GM12878 (cell line): ENCODE measurements around the gene ABR. TPM values are rescaled to one million over a fixed set of nuclear protein-coding genes. Genes with fewer than 3 reads are reported as not detected.

Experiments used
- ATAC-seq: fragments of 200-7000 bp; cut with Tn5 transposase; 3 replicates; pipeline ENCODE4 v1.9.1; 2020; ENCODE audit warnings: mild to moderate bottlenecking, moderate library complexity
- BruUV-seq: library from RNA; stranded (reverse); fragments of 400-500 nt; replicated peaks from 2 replicates; lab custom pipeline; 2021; lab: Mats Ljungman, UMichigan
- CTCF ChIA-PET: fragments of 300-600 bp; sonication (Branson Sonifier 250); formaldehyde crosslinking; extraction: SDS; loops from one replicate; lab custom pipeline; 2021; ENCODE audit warnings: inconsistent platforms; lab: Yijun Ruan, JAX
- POLR2A ChIA-PET: fragments of 350-600 bp; formaldehyde crosslinking; extraction: SDS; loops from one replicate; lab custom pipeline; 2021; ENCODE audit warnings: inconsistent platforms; lab: Charles Lee
- RAD21 ChIA-PET: fragments of 300-600 bp; sonication (Branson Sonifier 250); formaldehyde crosslinking; loops from one replicate; lab custom pipeline; 2023; ENCODE audit warnings: antibody characterized with exemption; ENCODE audit not compliant: unreplicated experiment; lab: Charles Lee
- SMC1A ChIA-PET: fragments of 300-600 bp; sonication (Branson Sonifier 250); formaldehyde crosslinking; loops from one replicate; lab custom pipeline; 2023; ENCODE audit not compliant: unreplicated experiment, uncharacterized antibody; lab: Charles Lee
- DNase-seq: peaks from one replicate; pipeline ENCODE4 v3.0.0-alpha.2; 2011; ENCODE audit warnings: low read depth, low spot score
- FAIRE-seq: peaks from 3 replicates; lab custom pipeline; 2011; peaks lifted over from hg19 to GRCh38; lab: Jason Lieb, UNC
- H2AFZ ChIP-seq: 2 replicates; pipeline ENCODE4 v1.6.0; 2011; ENCODE audit warnings: low read depth, low read length, control low read depth; ENCODE audit not compliant: control insufficient read depth
- H3K27ac ChIP-seq: 2 replicates; pipeline ENCODE4 v1.5.1; 2011; ENCODE audit warnings: control low read depth; ENCODE audit not compliant: control insufficient read depth, insufficient read depth
- H3K27me3 ChIP-seq, 2 experiments: replicated peaks in 1 of 2; 2 replicates each; pipeline versions ENCODE4 v1.6.0 to v1.6.1; 2011; ENCODE audit warnings: low read length in 1 of 2; ENCODE audit not compliant: control insufficient read depth in 2 of 2, insufficient read depth in 2 of 2
- H3K36me3 ChIP-seq, 2 experiments: 2 replicates each; pipeline ENCODE4 v1.5.1; 2011; ENCODE audit warnings: low read length in 1 of 2; ENCODE audit not compliant: control insufficient read depth in 2 of 2, insufficient read depth in 2 of 2
- H3K4me1 ChIP-seq: 2 replicates; pipeline ENCODE4 v1.6.1; 2011; ENCODE audit warnings: mild to moderate bottlenecking, low read length, moderate library complexity, mixed read lengths; ENCODE audit not compliant: control insufficient read depth, insufficient read depth
- H3K4me2 ChIP-seq: 2 replicates; pipeline ENCODE4 v1.6.0; 2011; ENCODE audit warnings: control low read depth; ENCODE audit not compliant: control insufficient read depth, insufficient read depth
- H3K4me3 ChIP-seq: fragments of 200-600 bp; sonication (generic); 2 replicates; pipeline ENCODE4 v1.5.1; 2016
- H3K79me2 ChIP-seq: 2 replicates; pipeline ENCODE4 v1.6.0; 2011; ENCODE audit warnings: low read length; ENCODE audit not compliant: control insufficient read depth, insufficient read depth
- H3K9ac ChIP-seq: 2 replicates; pipeline ENCODE4 v1.8.0; 2011; ENCODE audit warnings: low read length, control low read depth, mixed read lengths; ENCODE audit not compliant: control insufficient read depth, insufficient read depth
- H3K9me3 ChIP-seq: replicated peaks from 3 replicates; pipeline ENCODE4 v1.5.1; 2011; ENCODE audit warnings: mild to moderate bottlenecking, low read length; ENCODE audit not compliant: control insufficient read depth, insufficient read depth
- H4K20me1 ChIP-seq: 2 replicates; pipeline ENCODE4 v1.6.0; 2011; ENCODE audit not compliant: control insufficient read depth, insufficient read depth
- BACH1 ChIP-seq: fragments of 450-650 bp; IDR thresholded peaks from 2 replicates; pipeline ENCODE4 v1.6.1; 2017; ENCODE audit warnings: mild to moderate bottlenecking, borderline replicate concordance
- CBFB ChIP-seq: IDR thresholded peaks from 2 replicates; pipeline ENCODE4 v1.6.1; 2016; ENCODE audit warnings: antibody characterized with exemption, low read depth
- CHD2 ChIP-seq: IDR thresholded peaks from 2 replicates; pipeline ENCODE4 v1.6.1; 2011; ENCODE audit warnings: low read depth, low read length, improper control_type of control experiment, borderline replicate concordance
- GATAD2B ChIP-seq: fragments of 450-650 bp; conservative IDR thresholded peaks from 2 replicates; pipeline ENCODE4 v1.6.1; 2017; ENCODE audit warnings: low read depth, mild to moderate bottlenecking, moderate library complexity
- SMARCA5 ChIP-seq: fragments of 450-650 bp; IDR thresholded peaks from 2 replicates; pipeline ENCODE4 v1.6.1; 2017; ENCODE audit warnings: mild to moderate bottlenecking
- STAT1 ChIP-seq: fragments of 450-650 bp; conservative IDR thresholded peaks from 2 replicates; pipeline ENCODE4 v1.6.1; 2014; ENCODE audit warnings: antibody characterized with exemption, mild to moderate bottlenecking
- TBL1XR1 ChIP-seq: IDR thresholded peaks from 2 replicates; pipeline ENCODE4 v1.6.1; 2012; ENCODE audit warnings: low read depth, low read length, improper control_type of control experiment
- WGBS: methylation state at CpG from one replicate; pipeline ENCODE4 v1.1.6; 2016; ENCODE audit warnings: low lambda C conversion rate; ENCODE audit not compliant: insufficient replicate concordance, insufficient coverage; ENCODE audit errors: missing lambda C conversion rate; 5-methylcytosine and 5-hydroxymethylcytosine counted together
- in situ Hi-C: fragments of 300-500 bp; cut with MboI; formaldehyde crosslinking; loops from 9 replicates; pipeline ENCODE4 v1.14.3; 2018; ENCODE audit warnings: mixed read lengths
- intact Hi-C: fragments of 100-400 bp; cut with micrococcal nuclease; formaldehyde crosslinking; loops from one replicate; pipeline ENCODE4 v1.14.2; 2022; ENCODE audit not compliant: unreplicated experiment
- polyA plus RNA-seq, 11 experiments: library from polyadenylated mRNA; depleted of rRNA in 4 of 11; unstranded in 6 of 11; stranded (reverse) in 5 of 11; fragments of >200 nt; fragmentation: Nextera tagmentation in 4 of 11; fragmentation: Illumina TruSeq in 1 of 11; extraction: Ambion mirVana in 4 of 11; extraction: Trizol in 1 of 11; gene quantifications; 1 replicate in 1 of 11; 2 replicates in 10 of 11; pipeline versions ENCODE4 v1.2.1 to v1.2.3, GENCODE V29; 2011 to 2016; ENCODE audit warnings: inconsistent platforms in 2 of 11, missing spikeins in 2 of 11, low read depth in 1 of 11
- total RNA-seq, 4 experiments: library from RNA; depleted of rRNA in 3 of 4; stranded (reverse); fragments of >200 nt in 3 of 4; fragmentation: Illumina TruSeq in 1 of 4; extraction: Trizol in 1 of 4; gene quantifications; 2 replicates each; pipeline versions ENCODE4 v1.2.1 to v1.2.3, GENCODE V29; 2013 to 2021
- TF ChIP-seq, protein P1 (sequence below): fragments of 450-650 bp; IDR thresholded peaks from 2 replicates; pipeline ENCODE4 v1.6.1; 2017; ENCODE audit warnings: low read depth, mild to moderate bottlenecking, moderate library complexity
- TF ChIP-seq, protein P2 (sequence below): fragments of 450-650 bp; IDR thresholded peaks from 2 replicates; pipeline ENCODE4 v1.6.1; 2016; ENCODE audit warnings: mild to moderate bottlenecking, moderate library complexity, borderline replicate concordance

Gene ABR
- total and polyA plus RNA-seq, 10 of the 15 experiments (the other 5 are each of a cell fraction or from before 2014, with no cell fraction given) = 1.4 to 112 (median 30.0) TPM

DNA sequence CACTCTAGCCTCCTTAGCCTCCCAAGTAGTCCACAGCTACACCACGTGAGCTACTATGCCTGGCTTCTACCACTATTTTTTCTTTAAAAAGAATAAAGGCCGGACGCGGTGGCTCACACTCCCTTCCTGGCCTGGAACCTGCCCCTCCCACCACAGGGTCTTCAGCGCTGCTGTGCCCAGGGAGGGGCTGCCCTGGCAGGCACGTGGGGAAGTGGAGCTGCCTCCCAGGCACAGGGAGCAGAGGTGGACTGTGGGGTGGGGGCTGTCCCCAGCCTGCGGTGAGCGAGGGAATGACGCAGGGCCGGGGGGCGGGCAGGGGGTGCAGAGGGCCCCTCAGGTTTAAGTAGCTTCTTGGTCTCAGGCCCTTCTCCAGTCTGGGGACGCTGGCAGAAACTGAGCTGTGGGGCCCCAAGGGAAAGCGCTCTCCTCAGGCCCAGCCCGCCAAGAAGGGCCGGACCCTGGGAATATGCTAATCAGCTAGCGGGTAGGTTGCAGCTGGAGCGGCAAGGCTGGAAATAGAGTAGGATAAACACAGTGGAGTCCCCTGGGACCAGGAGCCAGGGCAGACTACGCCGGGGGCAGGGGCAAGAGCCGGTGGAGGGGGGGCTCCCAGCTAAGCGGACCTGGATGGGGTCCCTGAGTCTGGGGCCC is 136.1 kb downstream of the ABR start:
- Histone ChIP-seq H4K20me1 (no peaks in the 10 kb centered on the region), H3K79me2 (no peaks in the 10 kb centered on the region), H3K27me3 (no peaks in the 10 kb centered on the region), H3K4me1 (no peaks in the 10 kb centered on the region), H3K27ac (no peak overlapping the region), H3K9ac (no peak overlapping the region), H3K4me3 (no peak overlapping the region), H2AFZ (no peak overlapping the region), H3K9me3 (no peaks in the 10 kb centered on the region), H3K4me2 (no peak overlapping the region), H3K36me3 (peaks cover 5 to 6% of the 10 kb centered on the region in 2 experiments; a peak in 3 of 4 replicates)
- intact Hi-C loops = no loop called here
- DNase-seq = no peak
- no peak for ATAC-seq
- SMC1A ChIA-PET = no interaction called here
- no peak for FAIRE-seq
- WGBS = 92% methylated on average over 19 of the region's 21 CpGs
- POLR2A ChIA-PET = no interaction called here
- in situ Hi-C loops = no loop called here
- CTCF ChIA-PET = interaction anchor here (0.9 kb wide), 1 partner anchor 12 kb away, joined by 5 read pairs; no protein-coding TSS in a partner anchor
- RAD21 ChIA-PET = no interaction called here
- TF ChIP-seq, protein P1, sequence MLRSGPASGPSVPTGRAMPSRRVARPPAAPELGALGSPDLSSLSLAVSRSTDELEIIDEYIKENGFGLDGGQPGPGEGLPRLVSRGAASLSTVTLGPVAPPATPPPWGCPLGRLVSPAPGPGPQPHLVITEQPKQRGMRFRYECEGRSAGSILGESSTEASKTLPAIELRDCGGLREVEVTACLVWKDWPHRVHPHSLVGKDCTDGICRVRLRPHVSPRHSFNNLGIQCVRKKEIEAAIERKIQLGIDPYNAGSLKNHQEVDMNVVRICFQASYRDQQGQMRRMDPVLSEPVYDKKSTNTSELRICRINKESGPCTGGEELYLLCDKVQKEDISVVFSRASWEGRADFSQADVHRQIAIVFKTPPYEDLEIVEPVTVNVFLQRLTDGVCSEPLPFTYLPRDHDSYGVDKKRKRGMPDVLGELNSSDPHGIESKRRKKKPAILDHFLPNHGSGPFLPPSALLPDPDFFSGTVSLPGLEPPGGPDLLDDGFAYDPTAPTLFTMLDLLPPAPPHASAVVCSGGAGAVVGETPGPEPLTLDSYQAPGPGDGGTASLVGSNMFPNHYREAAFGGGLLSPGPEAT = no peak
- no peak for TF ChIP-seq STAT1
- BruUV-seq = no TSS peak

DNA sequence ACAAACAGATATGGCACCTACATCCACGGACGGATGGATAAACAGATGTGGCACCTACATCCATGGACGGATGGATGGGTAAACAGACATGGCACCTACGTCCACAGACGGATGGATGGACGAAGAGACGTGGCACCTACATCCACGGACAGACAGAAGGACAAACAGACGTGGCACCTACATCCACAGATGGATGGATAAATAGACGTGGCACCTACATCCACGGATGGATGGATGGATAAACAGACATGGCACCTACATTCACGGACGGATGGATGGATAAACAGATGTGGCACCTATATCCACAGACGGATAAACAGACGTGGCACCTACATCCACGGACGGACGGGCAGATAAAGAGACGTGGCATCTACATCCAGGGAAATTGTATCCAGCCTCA is 137.3 kb downstream of the ABR start:
- no peaks in the 10 kb centered on the region for H3K27me3 ChIP-seq
- 96% methylated on average over 19 of the region's 19 CpGs for WGBS
- H3K27ac ChIP-seq = no peak overlapping the region
- no peak overlapping the region for H3K4me2 ChIP-seq
- no peak for DNase-seq
- no peak for FAIRE-seq
- H4K20me1 ChIP-seq = no peaks in the 10 kb centered on the region
- H3K9ac ChIP-seq = no peak overlapping the region
- no peaks in the 10 kb centered on the region for H3K79me2 ChIP-seq
- SMC1A ChIA-PET = no interaction called here
- TF ChIP-seq BACH1 = no peak
- TF ChIP-seq CBFB = no peak
- no peak for TF ChIP-seq CHD2
- no peak for TF ChIP-seq SMARCA5
- TF ChIP-seq TBL1XR1 = no peak
- TF ChIP-seq, protein P2, sequence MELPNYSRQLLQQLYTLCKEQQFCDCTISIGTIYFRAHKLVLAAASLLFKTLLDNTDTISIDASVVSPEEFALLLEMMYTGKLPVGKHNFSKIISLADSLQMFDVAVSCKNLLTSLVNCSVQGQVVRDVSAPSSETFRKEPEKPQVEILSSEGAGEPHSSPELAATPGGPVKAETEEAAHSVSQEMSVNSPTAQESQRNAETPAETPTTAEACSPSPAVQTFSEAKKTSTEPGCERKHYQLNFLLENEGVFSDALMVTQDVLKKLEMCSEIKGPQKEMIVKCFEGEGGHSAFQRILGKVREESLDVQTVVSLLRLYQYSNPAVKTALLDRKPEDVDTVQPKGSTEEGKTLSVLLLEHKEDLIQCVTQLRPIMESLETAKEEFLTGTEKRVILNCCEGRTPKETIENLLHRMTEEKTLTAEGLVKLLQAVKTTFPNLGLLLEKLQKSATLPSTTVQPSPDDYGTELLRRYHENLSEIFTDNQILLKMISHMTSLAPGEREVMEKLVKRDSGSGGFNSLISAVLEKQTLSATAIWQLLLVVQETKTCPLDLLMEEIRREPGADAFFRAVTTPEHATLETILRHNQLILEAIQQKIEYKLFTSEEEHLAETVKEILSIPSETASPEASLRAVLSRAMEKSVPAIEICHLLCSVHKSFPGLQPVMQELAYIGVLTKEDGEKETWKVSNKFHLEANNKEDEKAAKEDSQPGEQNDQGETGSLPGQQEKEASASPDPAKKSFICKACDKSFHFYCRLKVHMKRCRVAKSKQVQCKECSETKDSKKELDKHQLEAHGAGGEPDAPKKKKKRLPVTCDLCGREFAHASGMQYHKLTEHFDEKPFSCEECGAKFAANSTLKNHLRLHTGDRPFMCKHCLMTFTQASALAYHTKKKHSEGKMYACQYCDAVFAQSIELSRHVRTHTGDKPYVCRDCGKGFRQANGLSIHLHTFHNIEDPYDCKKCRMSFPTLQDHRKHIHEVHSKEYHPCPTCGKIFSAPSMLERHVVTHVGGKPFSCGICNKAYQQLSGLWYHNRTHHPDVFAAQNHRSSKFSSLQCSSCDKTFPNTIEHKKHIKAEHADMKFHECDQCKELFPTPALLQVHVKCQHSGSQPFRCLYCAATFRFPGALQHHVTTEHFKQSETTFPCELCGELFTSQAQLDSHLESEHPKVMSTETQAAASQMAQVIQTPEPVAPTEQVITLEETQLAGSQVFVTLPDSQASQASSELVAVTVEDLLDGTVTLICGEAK = no peak
- no peak for TF ChIP-seq GATAD2B
- TF ChIP-seq, all 136 proteins: peak for 0
- Histone ChIP-seq H3K36me3 (peaks cover 6 to 7% of the 10 kb centered on the region in 2 experiments; a peak in 3 of 4 replicates), H3K4me1 (no peaks in the 10 kb centered on the region), H2AFZ (no peak overlapping the region), H3K9me3 (no peaks in the 10 kb centered on the region), H3K4me3 (no peak overlapping the region)
- in situ Hi-C loops (no loop called here), intact Hi-C loops (no loop called here)
- BruUV-seq = no TSS peak
- ChIA-PET RAD21 (no interaction called here), POLR2A (no interaction called here), CTCF (no interaction called here)
- no peak for ATAC-seq
